H1 (cell line): ENCODE measurements around the gene ARHGAP18.

Experiments
- CBX8 ChIP-seq: fragments of 300-800, 300-1000 bp; sonication (generic); IDR thresholded peaks from 2 replicates; pipeline ENCODE4 v1.7.1; 2016; ENCODE audit warnings: low read depth, low read length, borderline replicate concordance
- CHD2 ChIP-seq: IDR thresholded peaks from 2 replicates; pipeline ENCODE4 v1.6.1; 2012; ENCODE audit warnings: low read length, improper control_type of control experiment
- YY1 ChIP-seq: IDR thresholded peaks from 2 replicates; pipeline ENCODE4 v1.6.1; 2011; ENCODE audit warnings: low read depth, mild to moderate bottlenecking, low read length
- TF ChIP-seq, protein P1 (sequence below), 3 experiments: IDR thresholded peaks; 1 replicate in 2 of 3; 2 replicates in 1 of 3; pipeline versions ENCODE4 v1.5.1 to v1.6.1; 2011; ENCODE audit warnings: low read length in 3 of 3, mild to moderate bottlenecking in 3 of 3, inconsistent platforms in 2 of 3, low read depth in 1 of 3, moderate library complexity in 1 of 3; ENCODE audit not compliant: insufficient read depth in 1 of 3; ENCODE audit errors: control extremely low read depth in 1 of 3

DNA sequence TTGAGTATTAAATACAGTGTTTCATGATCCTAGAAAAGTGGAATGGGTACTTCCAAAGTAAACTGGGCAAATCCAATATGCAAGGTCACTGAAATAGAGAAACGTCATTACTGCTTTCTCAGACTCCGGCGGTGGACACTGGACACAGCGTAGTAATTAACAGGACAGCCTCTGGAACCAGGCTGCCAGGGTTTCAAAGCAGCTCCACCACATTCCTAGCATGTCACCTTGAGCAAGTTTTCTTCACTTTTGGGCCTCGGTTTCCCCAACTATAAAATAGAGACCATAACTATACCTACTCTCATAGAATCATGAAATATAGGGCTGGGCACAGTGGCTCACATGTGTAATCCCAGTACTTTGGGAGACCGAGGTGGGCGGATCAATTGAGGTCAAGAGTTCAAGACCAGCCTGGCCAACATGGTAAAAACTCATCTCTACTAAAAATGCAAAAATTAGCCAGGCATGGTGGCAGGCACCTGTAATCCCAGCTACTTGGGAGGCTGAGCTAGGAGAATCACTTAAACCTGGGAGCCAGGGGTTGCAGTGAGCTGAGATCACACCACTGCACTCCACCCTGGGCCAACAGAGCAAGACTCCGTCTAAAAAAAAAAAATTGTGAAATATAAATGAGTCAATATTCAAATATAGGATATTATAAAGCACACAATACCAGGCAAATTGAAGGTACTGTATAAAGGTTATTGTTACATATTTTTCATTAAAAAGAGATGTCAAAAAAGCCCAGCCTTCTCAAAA lies 24.9 kb downstream of the ARHGAP18 start:
- TF ChIP-seq, protein P1, sequence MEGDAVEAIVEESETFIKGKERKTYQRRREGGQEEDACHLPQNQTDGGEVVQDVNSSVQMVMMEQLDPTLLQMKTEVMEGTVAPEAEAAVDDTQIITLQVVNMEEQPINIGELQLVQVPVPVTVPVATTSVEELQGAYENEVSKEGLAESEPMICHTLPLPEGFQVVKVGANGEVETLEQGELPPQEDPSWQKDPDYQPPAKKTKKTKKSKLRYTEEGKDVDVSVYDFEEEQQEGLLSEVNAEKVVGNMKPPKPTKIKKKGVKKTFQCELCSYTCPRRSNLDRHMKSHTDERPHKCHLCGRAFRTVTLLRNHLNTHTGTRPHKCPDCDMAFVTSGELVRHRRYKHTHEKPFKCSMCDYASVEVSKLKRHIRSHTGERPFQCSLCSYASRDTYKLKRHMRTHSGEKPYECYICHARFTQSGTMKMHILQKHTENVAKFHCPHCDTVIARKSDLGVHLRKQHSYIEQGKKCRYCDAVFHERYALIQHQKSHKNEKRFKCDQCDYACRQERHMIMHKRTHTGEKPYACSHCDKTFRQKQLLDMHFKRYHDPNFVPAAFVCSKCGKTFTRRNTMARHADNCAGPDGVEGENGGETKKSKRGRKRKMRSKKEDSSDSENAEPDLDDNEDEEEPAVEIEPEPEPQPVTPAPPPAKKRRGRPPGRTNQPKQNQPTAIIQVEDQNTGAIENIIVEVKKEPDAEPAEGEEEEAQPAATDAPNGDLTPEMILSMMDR (IDR thresholded peaks at IDR 0.05; ENCODE audit: control extremely low read depth in 1 of 3, insufficient read depth in 1 of 3, low read depth in 1 of 3, low read length in 3 of 3): no peak
- TF ChIP-seq CBX8 (no peak), YY1 (no peak), CHD2 (no peak)
